Right ventricle myocardium superior (tissue), 1 donor: ENCODE measurements around the gene ZFAND2A. TPM values are rescaled to one million over a fixed set of nuclear protein-coding genes. Genes with fewer than 3 reads are reported as not detected.
"Not testable (repeated sequence)": the region's sequence is repeated elsewhere in the genome, so short reads cannot be mapped to it uniquely, and the experiment has no call there.

ENCODE experiments used
- ATAC-seq: fragments of 200-7000 bp; cut with Tn5 transposase; one replicate; pipeline ENCODE4 v1.9.1; 2020; ENCODE audit warnings: mild to moderate bottlenecking; ENCODE audit not compliant: poor library complexity
- DNase-seq: peaks from one replicate; pipeline ENCODE4 v3.0.0-alpha.2; 2020
- intact Hi-C: fragments of 100-400 bp; cut with DNase I; formaldehyde crosslinking; loops from one replicate; pipeline ENCODE4 v1.11.2; 2022
- total RNA-seq: library from RNA; stranded (reverse); fragmentation: NEBNext Ultra II Directional; extraction: Animal tissue kit (Norgen Biotek cat#: 25700); gene quantifications from one replicate; pipeline ENCODE4 v1.2.1, GENCODE V29; 2021
- donor health status: DM: no; HTN: yes; CAD: no; lungs with severe emphysema.

ZFAND2A gene
- total RNA-seq, 1 donor from 2014 or later: 6.0 TPM

DNA sequence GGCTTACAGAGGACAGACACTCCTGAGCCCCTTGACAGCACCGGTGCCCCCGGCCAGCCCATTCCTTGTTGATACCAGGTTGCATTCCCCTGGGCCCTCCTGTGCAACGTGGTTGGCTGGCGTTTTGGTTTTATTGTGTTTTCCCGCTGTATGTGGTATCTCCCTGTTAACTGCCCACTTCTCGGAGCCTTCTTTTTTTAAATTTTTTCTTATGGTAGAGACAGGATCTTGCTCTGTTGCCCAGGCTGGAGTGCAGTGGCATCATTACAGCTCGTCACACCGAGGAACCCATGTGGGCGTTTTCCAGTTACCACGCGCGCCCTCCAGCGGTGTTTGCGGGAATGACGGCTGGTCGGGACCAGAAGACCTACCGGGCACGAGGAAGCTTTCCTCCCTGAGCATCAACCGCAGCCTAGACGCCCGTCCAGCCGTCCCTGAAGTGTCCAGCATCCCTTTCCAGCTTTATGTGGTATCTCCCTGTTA, 16.9 kb upstream of the ZFAND2A start:
- DNase-seq (peak; percentile 83), ATAC-seq (peak; percentile 56)
- intact Hi-C loops: no loop called here

DNA sequence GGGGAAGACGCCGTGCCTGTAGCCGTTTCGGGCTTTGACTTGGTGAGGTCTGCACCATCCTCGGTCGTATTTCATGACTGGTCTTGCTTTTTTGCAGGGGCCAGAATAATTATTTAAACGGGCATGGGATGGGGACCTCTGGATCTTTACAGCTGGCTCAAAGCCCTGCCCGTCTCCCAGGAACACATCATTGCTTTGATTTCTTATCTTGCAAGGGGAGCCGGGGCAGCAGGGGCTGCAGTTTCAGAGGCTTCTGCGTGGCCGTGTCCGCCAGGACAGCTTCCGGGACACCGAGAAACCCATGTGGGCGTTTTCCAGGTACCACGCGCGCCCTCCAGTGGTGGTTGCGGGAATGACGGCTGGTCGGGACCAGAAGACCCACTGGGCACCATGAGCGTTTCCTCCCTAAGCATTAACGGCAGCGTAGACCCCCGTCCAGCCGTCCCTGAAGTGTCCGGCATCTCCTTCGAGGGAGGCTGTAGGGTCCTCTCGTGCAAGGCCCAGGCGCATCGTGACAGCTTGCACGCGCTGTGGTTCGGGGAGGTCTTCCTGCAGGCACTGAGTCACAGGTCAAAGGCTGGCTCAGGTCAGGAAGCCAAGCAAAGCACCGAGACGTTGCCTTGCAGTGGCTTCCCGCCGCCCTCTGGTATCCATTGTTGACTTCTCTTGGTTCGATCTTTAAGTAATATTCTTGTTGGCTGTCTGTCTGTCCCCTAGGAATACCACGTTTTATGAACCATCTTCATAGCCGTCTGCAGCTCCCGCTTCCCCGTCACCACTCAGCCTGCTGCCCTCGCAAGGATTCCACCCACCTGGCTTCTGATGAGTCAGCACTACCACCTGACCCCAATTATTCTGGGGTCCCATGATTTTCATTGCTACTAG, 16.2 kb upstream of the ZFAND2A start:
- DNase-seq: peak; percentile 90
- intact Hi-C loops: no loop called here
- peak; percentile 92 for ATAC-seq

DNA sequence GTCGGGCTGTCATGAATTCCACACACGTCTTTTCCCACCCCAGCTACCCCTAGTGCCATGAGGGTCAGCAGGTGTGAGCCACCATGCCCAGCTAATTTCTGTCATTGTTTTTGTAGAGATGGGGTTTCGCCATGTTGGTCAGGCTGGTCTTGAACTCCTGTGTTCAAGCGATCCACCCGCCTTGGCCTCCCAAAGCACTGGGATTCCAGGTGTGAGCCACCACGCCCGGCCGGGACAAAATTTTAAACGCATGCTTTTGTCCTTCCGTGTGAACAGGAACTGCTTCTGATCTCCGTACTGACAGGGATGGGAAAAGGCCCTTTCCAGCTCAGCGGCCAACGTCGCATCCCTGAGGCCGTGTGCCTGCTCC, 15.6 kb upstream of the ZFAND2A start:
- no peak for DNase-seq
- intact Hi-C loops: no loop called here
- no peak for ATAC-seq

DNA sequence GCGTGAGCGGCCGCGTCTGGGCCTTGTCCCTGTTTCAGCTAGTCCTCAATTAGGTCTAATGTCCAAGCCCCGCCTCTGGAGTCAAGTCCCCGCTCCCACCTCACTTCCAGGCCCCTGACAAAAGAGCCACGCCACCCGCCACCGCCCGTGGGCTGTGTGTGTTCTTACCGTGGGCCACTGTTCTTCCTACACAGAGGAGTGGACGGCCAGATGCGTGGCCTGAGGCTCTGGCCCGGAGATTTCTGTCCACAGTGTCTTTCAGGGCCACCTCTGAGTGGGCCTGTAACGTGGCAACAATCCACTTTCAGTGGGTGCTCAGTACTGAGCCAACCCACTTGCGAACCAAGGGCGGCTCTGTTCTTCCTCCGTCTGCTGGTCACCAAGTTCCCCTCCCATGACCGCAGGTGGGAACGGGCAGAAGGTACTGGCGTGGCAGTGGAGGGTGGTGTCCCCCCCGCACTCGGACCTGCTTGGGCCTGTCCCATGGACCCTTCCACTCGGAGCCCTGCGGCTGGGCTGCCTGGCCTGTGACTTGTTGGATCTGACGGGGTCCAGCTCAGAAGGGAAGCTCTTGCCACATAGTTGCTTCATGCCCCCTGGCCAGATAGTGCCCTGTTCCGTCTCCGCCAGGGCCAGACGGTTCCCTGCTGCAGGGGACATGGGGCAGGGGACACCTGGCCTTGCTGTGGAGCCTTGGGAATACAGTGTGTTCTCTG, 15.0 kb upstream of the ZFAND2A start:
- no peak for DNase-seq
- no peak for ATAC-seq
- intact Hi-C loops: loop anchor here (5.0 kb wide), 1 partner anchor 263 kb away; no protein-coding TSS in a partner anchor

DNA sequence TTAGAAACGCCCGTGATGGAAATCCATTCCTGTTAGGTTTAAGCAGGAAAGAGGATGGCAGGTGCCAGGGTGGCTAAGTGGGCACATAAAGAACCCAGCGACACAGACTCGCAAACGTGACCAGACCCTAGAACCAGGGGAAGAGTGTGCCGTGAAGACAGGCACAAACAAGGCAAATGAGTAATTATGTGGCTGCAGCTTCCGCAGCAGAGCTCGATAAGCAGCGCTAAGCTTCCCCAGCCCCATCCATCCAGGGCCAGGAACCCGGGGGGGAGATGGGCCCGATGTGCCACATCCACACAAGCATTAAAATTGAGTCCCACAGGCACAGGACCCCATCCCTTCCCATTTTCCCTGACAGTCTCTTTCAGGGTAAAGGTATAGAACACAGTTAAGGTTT, 14.0 kb upstream of the ZFAND2A start:
- ATAC-seq (no peak), DNase-seq (no peak)
- intact Hi-C loops: loop anchor here (5.0 kb wide), 1 partner anchor 262 kb away; no protein-coding TSS in a partner anchor

DNA sequence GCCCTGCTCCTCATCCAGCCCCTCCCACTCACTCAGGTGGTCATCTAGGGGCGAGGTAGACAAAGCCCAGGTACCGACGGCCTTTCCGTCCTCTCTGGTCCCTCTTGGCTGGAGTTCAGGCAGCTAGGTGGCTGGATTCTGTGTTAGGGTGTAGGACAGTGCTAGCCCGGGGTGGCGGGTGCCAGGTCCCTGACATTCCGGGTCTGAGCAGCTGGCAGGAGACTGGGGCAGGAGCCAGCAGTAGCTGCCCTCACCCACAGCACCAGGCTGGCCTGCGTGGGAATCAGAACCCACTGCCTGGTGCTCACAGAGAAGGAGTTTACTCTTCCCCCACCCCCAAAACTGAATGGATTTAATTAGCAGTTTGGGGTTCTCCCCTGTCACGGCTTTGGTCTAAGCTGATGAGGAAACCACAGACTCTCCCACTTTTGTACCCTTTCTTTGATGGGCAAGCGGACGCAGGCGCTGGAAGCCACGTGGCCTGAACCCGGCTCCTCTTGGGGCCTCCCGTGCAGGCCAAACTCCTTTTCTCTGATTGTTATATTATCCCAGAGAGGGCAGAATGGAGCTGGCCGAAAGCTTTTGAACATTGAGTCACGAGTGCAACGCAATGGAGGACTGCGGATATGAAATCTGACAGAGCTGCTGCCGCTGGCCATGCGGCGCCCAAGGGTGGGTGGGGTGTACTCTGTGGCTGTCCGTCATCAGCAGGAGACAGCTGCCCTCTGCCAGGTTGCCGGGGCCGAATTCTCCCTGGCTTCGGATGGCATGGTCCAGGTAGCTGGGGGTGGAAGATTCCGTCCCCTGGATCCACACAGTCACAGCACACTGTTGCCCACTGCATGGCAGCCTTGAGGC, 12.9 kb upstream of the ZFAND2A start:
- ATAC-seq: no peak
- intact Hi-C loops: loop anchor here (5.0 kb wide), 1 partner anchor 261 kb away; no protein-coding TSS in a partner anchor

DNA sequence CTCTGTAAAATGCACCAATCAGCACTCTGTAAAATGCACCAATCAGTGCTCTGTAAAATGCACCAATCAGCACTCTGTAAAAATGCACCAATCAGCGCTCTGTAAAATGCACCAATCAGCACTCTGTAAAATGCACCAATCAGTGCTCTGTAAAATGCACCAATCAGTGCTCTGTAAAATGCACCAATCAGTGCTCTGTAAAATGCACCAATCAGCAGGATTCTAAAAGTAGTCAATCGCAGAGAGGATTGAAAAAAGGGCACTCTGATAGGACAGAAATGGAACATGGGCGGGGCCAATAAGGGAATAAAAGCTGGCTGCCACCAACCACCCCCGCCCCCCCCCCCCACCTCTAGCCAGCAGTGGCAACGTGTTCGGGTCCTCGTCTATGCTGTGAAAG, 11.5 kb upstream of the ZFAND2A start:
- ATAC-seq, DNase-seq: not testable (repeated sequence)
- intact Hi-C loops: loop anchor here (5.0 kb wide), 1 partner anchor 259 kb away; no protein-coding TSS in a partner anchor

More for the DNA sequence above, 12.9 kb upstream of the ZFAND2A start:
- DNase-seq: no peak

DNA sequence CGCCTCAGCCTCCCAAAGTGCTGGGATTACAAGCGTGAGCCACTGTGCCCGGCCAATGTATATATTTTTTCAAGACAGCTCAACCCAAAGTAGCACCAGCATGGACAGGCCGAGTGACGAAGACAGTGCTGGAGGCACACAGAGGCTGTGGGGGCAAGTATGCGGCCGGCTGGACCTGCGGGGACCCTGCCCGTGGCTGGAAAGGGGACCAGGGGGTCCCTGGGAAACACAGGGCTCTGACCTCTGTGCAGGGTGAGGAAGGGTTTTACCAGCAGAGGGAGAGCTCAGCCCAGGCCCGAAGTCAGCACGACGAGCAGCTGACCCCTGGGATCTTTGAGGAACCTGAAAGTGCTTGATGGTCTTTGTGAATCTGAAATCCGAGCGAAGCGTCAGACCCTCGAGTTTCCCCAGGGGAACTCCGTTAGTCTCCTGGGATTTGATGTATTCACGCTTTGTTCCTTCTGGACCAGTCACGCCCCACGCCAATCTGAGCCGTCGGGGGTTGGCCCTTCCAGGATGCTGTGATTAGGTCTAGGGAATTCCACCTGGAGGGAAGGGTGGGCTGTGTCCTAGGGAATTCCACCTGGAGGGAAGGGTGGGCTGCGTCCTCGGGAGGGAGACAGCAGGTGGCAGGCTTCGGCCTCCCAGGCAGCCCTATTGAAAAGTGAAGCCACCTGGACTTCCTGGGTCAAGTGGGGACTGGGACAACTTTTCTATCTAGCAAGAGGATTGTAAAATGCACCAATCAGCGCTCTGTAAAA, 10.9 kb upstream of the ZFAND2A start:
- DNase-seq: no peak
- ATAC-seq: no peak
- intact Hi-C loops: loop anchor here (5.0 kb wide), 1 partner anchor 259 kb away; no protein-coding TSS in a partner anchor

DNA sequence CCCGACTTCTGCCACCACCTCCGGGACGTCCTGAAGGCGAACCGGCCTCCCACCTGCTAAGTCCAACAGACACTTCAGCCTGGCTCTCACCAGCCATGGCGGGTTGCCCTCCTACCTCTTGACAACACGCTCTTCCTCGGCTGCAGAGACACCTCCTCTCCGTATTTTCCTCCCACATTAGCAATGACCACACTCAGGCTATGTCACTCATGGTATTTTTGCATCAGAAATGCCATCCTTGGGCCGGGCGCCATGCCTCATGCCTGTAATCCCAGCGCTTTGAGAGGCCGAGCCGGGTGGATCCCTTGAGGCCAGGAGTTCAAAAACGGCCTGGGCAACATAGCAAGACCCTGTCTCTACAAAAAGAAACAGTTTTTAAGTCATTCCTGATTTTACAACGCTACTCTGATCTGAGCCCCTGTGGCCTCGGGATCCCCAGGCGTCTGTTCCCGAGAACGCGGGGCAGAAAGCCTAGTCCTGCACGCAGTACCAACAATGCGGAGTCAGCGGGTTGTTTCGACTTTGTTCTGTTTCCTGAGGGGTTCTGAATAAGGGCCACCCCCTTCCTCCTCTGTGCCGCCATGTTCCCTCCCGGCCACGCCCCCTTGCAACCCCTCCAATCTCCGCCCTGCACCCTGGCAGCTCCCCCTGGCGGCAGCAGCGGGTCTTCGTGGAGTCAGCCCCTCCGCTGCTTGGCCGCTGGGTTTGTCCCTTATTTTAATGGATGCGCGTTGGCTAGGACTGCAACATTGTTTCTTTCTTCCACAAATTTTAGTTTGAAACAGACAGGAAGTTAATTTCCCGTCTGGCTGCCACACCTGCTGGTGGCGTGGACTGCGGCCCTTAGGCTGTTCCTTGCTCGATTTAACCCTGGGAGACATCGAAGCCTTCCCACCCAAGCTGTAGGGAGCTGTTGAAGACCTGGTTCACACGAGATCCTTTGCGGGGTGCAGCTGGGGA, 9.7 kb upstream of the ZFAND2A start:
- intact Hi-C loops: loop anchor here (5.0 kb wide), 1 partner anchor 257 kb away; no protein-coding TSS in a partner anchor
- DNase-seq: peak; percentile 91
- ATAC-seq: peak; percentile 91

DNA sequence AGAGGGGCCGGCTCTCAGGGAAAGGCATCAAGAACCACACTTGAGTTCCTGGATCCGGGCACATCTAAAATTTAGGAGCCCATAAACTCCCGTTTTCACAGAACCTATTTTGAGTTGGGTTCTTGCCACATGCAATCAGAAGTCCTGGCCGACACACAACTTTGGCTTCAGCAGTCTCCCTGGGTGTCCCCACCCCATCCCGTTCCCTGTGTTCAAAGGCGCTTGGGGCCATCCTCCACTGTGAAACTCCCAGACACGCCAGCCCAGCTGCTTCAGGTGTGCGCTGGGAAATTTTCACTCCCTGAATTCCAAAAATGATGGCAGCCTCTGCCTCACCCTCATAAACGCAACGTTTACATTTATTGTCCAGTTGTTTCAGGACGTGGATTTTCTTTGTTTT, 8.4 kb upstream of the ZFAND2A start:
- intact Hi-C loops: no loop called here
- ATAC-seq (no peak), DNase-seq (no peak)

DNA sequence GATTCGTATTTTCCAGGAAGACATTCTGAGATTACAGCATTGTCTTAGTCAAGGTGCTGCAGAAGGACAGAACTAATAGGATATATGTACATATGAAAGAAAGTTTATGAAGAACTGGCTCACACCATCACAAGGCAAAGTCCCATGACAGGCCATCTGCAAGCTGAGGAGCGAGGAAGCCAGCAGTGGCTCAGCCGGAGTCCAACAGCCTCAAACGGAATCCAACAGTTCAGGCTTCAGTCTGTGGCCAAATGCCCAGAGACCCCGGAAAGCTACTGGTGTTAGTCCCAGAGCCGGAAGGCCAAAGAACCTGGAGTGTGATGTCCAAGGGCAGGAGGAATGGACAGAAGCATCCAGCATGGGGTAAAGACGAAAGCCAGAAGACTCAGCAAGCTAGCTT, 4.4 kb upstream of the ZFAND2A start:
- intact Hi-C loops: no loop called here
- DNase-seq: no peak
- no peak for ATAC-seq

DNA sequence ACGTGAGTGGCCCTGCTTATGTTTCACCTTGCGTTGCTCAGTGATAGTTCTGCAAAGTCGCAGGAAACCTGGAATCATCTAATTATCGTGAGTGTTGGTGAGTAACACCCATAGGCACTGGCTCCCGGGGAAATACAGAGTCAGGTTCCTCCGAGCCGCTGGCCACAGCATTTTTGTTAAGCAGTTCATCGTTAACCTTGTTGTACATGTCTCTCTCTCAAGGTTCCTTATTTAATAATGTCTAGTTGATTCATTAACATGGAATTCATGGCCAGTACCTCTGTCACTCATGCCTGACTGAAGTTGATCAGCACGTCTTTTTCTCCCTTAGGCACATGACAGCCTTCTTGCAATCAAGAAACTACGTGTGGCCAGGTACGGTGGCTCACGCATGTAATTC, 3.1 kb upstream of the ZFAND2A start:
- intact Hi-C loops: no loop called here
- ATAC-seq (no peak), DNase-seq (no peak)

DNA sequence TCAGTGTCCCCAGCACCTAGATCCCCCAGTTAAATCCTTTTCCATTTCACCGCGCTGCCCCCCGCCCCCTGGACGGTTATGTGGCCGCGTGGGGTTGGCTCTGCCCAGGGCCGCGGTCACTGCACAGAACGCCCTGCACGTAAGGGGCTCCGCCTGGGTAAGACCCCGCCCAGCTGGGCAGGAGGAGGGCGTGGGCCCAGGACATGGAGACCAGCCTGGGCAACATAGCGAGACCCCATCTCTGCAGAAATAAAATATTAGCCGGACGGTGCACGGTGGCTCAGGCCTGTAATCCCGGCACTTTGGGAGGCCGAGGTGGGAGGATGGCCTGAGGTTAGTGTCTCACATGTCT, 650 bp upstream of the ZFAND2A start:
- intact Hi-C loops: no loop called here
- ATAC-seq (peak; percentile 36), DNase-seq (peak; percentile 53)

DNA sequence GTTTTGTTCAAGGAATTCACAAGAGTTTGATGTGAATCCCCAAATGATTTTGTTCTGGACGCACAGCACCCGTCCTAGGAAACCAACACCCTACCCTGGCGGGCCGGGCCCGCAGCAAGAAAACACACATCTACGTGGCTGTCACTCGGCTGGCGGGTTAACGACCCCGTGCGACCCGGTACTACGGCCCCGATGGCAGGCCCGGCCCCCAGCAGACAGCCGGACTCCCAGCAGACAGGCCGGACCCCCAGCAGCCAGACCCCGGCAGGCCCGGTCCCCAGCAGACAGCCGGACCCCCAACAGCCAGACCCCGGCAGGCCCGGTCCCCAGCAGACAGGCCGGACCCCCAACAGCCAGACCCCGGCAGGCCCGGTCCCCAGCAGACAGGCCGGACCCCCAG, 765 bp downstream of the ZFAND2A start:
- ATAC-seq, intact Hi-C loops, DNase-seq: not testable (repeated sequence)

DNA sequence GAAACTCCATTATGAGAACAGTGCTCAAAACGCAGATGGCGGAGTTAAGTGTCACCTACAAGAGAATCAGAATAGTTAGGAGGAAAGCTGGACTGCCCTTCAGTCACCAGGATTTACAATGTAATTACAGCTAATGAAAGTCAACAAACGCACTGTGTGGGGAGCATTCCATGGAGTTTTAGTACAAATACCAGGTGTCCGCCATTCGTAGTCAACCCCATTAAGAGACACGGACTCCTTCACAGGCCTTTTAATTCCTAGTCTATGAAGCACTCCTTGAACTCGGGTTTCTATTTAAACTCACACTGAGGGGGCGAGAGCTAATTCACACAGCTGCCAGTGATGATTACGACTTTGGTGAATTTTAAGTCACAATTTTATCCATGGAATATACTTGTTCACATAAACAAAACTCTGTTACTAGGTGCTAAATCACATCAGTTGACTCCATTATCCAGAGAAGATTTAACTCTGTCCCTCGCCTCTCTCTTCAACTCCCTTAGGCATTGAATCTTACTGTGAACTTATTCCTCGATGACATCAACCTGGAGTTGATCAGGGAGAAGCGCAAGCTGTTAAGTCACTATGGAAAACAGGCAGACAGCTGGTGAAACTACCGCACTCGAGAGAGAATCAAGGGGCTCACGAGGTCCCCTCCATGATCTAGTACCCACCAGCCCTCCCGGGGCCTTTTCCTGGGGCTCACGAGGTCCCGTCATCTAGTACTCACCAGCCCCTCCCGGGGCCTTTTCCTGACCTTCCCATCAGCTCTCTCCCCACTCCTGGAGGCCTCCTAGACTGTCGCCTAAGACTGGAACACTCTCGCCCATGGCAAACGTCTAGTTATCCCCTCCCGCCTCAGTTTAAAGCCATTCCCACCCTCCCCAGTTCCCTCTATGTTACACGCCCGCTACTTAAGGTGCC, 1.5 kb downstream of the ZFAND2A start:
- intact Hi-C loops: no loop called here
- ATAC-seq (no peak), DNase-seq (no peak)
